Middle frontal gyrus (tissue), 1 donor: Measurements from ENCODE around the gene MAGEB17.
"Not testable (repeated sequence)": the region's sequence is repeated elsewhere in the genome, so short reads cannot be mapped to it uniquely, and the experiment has no call there.

Source experiments
- DNase-seq: peaks from one replicate; pipeline ENCODE4 v3.0.0-alpha.2; 2015; ENCODE audit warnings: low spot score; ENCODE audit errors: extremely low spot score

Gene MAGEB17

GRCh38 chrX:16156692-16157331 is 10.5 kb upstream of the MAGEB17 start:
- no peak for DNase-seq

DNA sequence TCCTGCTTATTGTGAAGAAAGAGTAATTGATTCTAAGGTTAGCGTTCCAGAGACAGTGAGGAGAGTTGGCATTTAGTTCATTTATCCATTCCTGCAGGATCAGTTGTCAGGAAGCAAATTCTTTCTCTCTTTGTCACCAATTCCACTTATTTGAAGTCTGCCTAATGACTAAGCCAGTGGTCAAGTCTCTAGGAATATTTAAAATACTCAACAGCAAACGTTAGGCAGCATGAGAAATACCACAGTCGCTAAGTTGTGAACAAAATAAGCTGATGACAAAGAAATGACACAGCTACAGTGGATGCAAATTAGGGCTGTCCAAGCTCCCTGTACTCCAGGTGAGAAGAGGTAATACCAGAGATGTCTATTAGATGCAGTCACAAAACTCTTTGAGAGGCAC is 6.6 kb upstream of the MAGEB17 start:
- DNase-seq, result no peak

- not testable (repeated sequence) for DNase-seq
Measured at GRCh38 chrX:16161173-16161572, 6.1 kb upstream of the MAGEB17 start.

- DNase-seq, result no peak
Measured at GRCh38 chrX:16162391-16162790, 4.9 kb upstream of the MAGEB17 start.

DNA sequence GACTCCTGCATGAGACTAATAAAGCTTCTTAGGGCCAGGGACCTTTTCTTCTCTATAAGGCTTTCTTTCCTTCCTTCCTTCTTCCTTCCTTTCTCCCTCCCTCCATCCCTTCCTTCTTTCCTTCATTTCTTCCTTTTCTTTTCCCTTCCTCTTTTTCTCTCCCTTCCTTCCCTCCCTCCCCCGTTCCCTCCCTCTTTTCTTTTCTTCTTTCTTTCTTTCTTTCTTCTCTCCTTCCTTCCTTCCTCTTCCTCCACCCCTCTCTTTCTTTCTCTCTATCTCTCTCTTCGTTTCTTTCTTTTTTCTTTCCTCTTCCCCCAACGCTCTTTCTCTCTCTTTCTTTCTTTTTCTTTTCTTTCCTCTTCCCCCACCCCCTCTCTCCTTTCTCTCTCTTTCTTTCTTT is 2.5 kb upstream of the MAGEB17 start:
- DNase-seq, result no peak

DNA sequence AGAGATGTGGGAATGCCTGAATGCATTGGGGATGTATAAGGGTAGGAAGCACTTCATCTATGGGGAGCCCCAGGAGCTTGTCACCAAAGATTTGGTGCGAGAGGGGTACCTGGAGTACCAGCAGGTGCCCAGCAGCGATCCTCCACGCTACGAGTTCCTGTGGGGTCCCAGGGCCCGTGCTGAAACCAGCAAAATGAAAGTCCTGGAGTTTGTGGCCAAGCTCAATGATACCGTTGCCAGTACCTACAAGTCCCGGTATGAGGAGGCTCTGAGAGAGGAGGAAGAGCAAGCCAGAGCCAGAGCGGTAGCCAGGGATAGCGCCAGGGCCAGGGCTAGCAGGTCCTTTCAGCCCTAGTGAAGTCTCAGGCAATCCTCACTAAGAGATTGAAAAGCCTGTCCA is 3.8 kb downstream of the MAGEB17 start:
- DNase-seq, result no peak

DNA sequence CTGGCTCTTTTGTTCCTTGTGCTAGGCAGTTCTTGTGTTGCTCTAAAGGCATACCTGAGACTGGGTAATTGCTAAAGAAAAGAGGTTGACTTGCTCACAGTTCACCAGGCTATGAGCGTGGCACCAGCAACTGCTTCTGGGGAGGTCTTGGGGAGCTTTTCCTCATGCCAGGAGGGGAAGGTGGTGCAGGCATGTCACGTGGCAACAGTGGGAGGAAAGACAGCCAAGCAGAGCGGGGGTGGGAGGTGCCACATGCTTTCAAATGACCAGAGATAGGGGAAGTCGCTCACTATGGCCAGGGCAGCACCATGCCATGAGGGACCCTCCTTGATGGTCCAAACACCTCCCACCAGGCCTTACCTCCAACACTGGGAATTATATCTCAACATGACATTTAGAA is 4.7 kb downstream of the MAGEB17 start:
- DNase-seq, result no peak

DNA sequence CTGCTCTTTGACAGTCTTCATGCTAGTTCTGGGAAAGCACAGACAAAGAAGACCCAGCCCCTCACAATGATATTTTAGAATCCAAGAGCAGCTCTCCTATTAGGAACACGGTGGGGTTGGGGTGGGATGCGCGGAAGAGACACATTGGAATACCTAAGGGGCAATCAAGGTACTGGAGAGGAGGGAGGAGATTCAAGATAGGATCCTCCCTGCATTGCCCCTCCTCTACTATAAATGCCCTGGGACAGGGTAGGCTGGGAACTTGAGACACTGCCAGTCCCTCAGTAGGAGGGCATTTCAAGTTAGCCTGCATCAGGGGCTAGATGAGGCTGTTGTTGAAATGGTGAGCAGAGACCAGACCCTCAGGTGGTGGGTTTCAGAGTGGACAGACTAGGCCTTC is 5.1 kb downstream of the MAGEB17 start:
- DNase-seq, result no peak

DNA sequence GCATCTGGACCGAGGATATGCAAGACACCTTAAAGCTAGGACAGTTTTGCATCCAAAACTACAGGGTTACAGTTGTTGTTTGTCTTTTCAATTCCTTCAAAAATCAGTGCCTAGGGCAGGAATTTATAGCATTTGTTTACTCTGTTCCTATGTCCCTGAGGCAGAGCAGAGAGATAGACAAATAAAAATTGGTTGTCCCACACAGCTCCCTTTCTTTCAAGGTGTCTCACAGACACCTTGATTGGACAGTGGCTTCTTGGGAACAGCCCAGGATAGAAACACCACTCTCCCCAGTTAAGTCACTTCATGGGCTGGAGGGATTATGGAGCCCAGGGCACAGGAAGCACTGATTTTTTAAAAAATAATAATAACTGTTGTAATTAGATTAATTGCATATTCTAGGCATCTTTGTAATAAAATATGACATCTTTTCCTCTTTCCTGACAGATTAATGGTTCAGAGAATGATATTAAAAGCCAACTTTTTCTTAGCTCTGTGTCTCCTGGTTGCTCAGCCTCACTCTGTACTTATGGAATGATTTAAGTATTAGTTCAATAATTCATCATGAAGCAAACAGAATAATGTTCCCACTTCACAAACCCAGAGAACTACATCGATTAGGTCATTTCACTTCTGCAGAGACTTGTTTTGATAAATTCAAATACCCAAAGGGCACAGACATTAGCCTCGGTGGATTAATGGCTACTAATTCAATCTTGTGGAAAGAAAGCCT is 8.2 kb downstream of the MAGEB17 start:
- no peak for DNase-seq

- no peak for DNase-seq
Measured at GRCh38 chrX:16177260-16177659, 10.0 kb downstream of the MAGEB17 start.

DNA sequence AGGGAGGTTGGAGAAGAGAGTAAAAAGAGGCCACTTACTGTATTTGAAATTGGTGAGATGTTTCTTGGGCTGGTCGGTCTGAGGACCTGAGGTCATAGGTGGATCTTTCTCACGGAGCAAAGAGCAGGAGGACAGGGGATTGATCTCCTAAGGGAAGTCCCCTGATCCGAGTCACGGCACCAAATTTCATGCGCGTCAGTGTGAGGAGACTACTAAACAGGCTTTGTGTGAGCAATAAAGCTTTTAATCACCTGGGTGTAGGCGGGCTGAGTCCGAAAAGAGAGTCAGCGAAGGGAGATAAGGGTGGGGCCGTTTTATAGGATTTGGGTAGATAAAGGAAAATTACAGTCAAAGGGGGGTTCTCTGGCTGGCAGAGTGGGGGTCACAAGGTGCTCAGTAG is 16.6 kb downstream of the MAGEB17 start:
- not testable (repeated sequence) for DNase-seq

GRCh38 chrX:16185725-16186136 is 18.4 kb downstream of the MAGEB17 start:
- DNase-seq, result no peak

DNA sequence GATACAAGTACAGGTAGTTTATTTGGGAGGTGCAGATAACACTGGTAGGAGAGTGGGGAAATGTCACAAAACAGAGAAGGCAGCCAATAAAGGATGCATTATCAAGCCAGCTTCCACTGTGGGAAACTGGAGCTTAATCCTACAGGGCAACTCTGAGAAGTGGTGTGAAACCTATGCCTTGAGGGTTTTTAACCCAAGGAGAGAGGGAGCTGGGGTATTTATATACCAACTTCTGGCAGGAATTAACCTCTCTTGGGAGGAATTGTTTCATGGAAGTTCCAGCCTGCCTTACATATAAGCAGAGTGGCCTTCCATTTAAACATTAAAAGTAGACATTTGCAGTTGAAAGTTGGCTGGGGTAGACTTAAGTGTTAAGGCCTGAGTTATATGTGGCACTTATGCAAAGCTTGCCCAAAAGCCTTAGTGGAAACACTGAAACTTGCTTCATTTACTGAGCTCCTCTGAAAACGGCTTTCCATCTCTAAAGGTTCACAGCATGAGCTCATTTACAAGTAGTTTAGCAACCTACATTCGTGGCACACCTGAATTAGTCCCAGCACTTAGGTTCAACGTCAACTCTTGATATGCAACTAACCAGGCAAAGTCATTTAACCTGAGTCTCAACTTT is 19.2 kb downstream of the MAGEB17 start:
- no peak for DNase-seq

GRCh38 chrX:16187024-16187760 is 19.9 kb downstream of the MAGEB17 start:
- no peak for DNase-seq

GRCh38 chrX:16188687-16189086 is 21.4 kb downstream of the MAGEB17 start:
- no peak for DNase-seq

DNA sequence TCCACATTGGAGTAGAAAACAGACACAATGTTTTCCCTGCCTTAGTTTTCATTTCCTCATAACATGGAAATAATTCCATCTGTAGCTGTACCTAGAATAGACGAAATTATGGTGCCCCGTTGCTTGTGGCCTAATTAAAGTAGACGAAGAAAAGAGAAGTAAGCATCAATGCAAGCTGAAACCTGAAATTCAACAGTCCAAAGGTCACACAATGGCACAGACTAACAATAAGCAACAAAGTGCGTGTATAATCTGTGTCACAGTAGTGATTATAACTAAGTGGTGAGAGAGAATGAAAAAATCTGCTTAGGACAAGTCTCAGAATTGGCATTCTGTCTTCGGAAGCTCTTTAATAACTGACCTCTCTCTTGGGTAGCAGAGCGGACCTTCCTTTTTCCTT is 24.3 kb downstream of the MAGEB17 start:
- no peak for DNase-seq

- DNase-seq, result no peak
Measured at GRCh38 chrX:16196829-16197228, 29.5 kb downstream of the MAGEB17 start.

DNA sequence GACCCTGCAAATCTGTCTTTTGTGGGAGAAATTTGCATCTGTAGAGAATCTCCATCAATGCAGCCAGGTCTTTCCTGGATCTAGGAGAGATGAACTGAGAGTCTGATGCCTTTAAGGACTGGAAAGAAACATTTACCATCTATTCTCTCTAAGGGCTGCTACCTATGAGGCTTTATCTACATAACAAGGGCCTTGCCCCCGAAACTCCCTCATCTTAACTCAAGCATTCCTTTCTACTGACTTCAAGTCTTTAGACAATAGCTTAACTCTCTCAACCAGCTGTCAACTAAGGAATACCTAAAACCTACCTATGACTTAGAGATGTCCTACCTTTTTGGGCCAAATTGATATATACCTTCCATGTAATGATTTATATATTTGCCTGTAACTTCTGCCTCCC is 32.1 kb downstream of the MAGEB17 start:
- no peak for DNase-seq

GRCh38 chrX:16202943-16203342 is 35.7 kb downstream of the MAGEB17 start:
- DNase-seq, result no peak

DNA sequence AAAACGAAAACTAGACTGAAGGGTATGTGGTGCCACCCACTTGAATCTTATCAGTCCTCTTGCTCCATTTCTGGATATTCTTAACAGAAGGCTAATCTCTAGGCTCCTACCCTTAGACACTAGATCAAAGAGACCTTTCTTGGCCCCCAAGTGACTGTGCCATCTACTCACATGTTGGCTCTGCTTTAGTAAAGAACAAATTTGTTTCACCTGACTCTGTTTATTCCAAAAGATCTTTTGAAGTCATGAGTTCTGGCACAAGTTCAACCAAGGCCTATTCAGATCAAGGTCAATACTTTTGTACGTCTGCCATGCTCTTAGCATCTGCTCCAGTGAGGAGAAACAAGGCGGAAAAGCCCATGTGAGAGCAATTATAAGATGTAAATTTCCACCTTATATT is 37.3 kb downstream of the MAGEB17 start:
- DNase-seq, result no peak

DNA sequence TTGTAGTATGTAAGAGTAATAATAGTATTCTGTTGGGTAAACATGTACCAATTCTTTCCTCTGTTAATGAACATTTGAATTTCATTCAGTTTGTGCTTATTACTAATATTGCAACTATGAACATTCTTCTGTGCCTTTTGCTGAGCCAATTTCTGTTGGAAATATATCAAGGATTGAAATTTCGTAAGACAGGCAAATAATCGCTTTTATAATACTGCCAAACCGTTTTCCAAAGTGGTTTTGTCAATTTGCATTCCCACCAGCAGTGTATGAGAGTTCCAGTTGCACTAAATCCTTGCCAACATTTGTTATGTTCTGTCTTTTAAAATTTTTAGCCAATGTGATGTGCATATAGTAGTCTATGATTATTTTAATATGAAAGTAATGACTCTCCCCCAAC is 38.6 kb downstream of the MAGEB17 start:
- DNase-seq, result no peak

GRCh38 chrX:16207634-16208033 is 40.4 kb downstream of the MAGEB17 start:
- DNase-seq, result no peak
